ENCODE data around the gene GRM5. TPM values are rescaled to one million over a fixed set of nuclear protein-coding genes. Genes with fewer than 3 reads are reported as not detected.

The GRM5 gene
- total RNA-seq, 1 experiment from 2014 or later = not detected

- H3K4me2 ChIP-seq = no peak overlapping the region
- peaks cover 9% of the 10 kb centered on the region; the same call in 1 of the 2 replicates for H3K9me3 ChIP-seq (ENCODE audit: insufficient read depth, low read depth)
- intact Hi-C loops (cut with micrococcal nuclease; ENCODE audit: unreplicated experiment) = no loop called here
- no peaks in the 10 kb centered on the region for H4K20me1 ChIP-seq (ENCODE audit: insufficient read depth)
- TF ChIP-seq EZH2 (IDR thresholded peaks at IDR 0.05; ENCODE audit: low read depth) = no peak
- TF ChIP-seq, protein P1, sequence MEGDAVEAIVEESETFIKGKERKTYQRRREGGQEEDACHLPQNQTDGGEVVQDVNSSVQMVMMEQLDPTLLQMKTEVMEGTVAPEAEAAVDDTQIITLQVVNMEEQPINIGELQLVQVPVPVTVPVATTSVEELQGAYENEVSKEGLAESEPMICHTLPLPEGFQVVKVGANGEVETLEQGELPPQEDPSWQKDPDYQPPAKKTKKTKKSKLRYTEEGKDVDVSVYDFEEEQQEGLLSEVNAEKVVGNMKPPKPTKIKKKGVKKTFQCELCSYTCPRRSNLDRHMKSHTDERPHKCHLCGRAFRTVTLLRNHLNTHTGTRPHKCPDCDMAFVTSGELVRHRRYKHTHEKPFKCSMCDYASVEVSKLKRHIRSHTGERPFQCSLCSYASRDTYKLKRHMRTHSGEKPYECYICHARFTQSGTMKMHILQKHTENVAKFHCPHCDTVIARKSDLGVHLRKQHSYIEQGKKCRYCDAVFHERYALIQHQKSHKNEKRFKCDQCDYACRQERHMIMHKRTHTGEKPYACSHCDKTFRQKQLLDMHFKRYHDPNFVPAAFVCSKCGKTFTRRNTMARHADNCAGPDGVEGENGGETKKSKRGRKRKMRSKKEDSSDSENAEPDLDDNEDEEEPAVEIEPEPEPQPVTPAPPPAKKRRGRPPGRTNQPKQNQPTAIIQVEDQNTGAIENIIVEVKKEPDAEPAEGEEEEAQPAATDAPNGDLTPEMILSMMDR (conservative IDR thresholded peaks at IDR 0.05) = no peak
- BruUV-seq (replicated peaks) = no TSS peak
- CTCF ChIA-PET = no interaction called here
- no peaks in the 10 kb centered on the region for H3K4me1 ChIP-seq (replicated peaks; ENCODE audit: insufficient read depth)
- no peak for DNase-seq
- H3K36me3 ChIP-seq (ENCODE audit: low read depth) = no peaks in the 10 kb centered on the region
- POLR2A ChIA-PET (ENCODE audit: unreplicated experiment) = no interaction called here
- no peak overlapping the region for H2AFZ ChIP-seq
- no peaks in the 10 kb centered on the region for H3K9me2 ChIP-seq (ENCODE audit: insufficient read depth)
- no peak overlapping the region for H3K27ac ChIP-seq
- no peaks in the 10 kb centered on the region for H3K79me2 ChIP-seq (ENCODE audit: low read depth)
- no peaks in the 10 kb centered on the region for H3K27me3 ChIP-seq (ENCODE audit: insufficient read depth, low read depth)
- no peaks in the 10 kb centered on the region for H3F3A ChIP-seq (ENCODE audit: insufficient read depth, low read depth)
- no peak overlapping the region for H3K4me3 ChIP-seq
Measured at GRCh38 chr11:88529426-88529825, 536.4 kb downstream of the GRM5 start.

DNA sequence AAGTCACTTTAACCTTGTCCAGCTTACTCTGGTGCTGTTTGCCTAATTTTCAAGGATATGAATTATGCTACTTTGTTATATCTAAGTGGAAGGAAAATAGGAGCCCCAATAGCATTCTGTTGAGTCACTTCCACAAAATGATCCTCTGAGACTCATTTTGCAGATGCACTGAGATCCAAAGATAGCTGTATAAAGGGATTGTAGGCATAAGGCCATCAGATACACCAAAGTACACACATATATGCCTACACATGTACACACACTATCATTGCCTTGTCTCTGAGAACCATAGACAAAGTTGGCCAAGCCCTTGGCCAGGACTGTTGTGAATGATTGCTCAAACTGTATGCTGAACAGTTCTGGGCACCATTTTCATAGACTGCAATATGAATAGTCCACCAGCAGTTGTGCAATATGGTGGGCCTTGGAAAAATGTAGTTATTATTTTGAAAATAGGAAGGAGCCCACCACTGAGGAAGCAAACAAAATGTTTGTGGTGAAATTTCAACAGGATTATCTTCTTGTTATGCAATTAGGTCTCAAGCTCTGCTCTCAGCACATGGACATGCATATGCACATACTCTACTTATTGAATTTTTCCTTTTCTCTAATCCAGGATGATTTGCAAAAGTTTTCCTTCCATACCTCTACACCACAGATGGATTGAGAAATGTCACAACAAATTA is 542.3 kb downstream of the GRM5 start:
- no peak overlapping the region for H3K4me2 ChIP-seq
- intact Hi-C loops (cut with micrococcal nuclease; ENCODE audit: unreplicated experiment) = no loop called here
- no peaks in the 10 kb centered on the region for H3F3A ChIP-seq (ENCODE audit: insufficient read depth, low read depth)
- TF ChIP-seq EZH2 (IDR thresholded peaks at IDR 0.05; ENCODE audit: low read depth) = no peak
- TF ChIP-seq, protein P1 (conservative IDR thresholded peaks at IDR 0.05) = no peak
- H3K27ac ChIP-seq = no peak overlapping the region
- no TSS peak for BruUV-seq (replicated peaks)
- no peaks in the 10 kb centered on the region for H4K20me1 ChIP-seq (ENCODE audit: insufficient read depth)
- no peak overlapping the region for H3K4me3 ChIP-seq
- no peaks in the 10 kb centered on the region for H3K9me2 ChIP-seq (ENCODE audit: insufficient read depth)
- no peak for DNase-seq
- H3K27me3 ChIP-seq (ENCODE audit: insufficient read depth, low read depth) = no peaks in the 10 kb centered on the region
- 0 out of 2 replicates have a peak, but pooled peaks cover 7% of the 10 kb centered on the region for H3K9me3 ChIP-seq (ENCODE audit: insufficient read depth, low read depth)
- ChIA-PET POLR2A (ENCODE audit: unreplicated experiment) (interaction anchor here (0.5 kb wide), 1 partner anchor 15 kb away, joined by 3 read pairs; no protein-coding TSS in a partner anchor), CTCF (no interaction called here)
- H2AFZ ChIP-seq = no peak overlapping the region
- H3K36me3 ChIP-seq (ENCODE audit: low read depth) = no peaks in the 10 kb centered on the region
- no peaks in the 10 kb centered on the region for H3K79me2 ChIP-seq (ENCODE audit: low read depth)
- no peaks in the 10 kb centered on the region for H3K4me1 ChIP-seq (replicated peaks; ENCODE audit: insufficient read depth)

DNA sequence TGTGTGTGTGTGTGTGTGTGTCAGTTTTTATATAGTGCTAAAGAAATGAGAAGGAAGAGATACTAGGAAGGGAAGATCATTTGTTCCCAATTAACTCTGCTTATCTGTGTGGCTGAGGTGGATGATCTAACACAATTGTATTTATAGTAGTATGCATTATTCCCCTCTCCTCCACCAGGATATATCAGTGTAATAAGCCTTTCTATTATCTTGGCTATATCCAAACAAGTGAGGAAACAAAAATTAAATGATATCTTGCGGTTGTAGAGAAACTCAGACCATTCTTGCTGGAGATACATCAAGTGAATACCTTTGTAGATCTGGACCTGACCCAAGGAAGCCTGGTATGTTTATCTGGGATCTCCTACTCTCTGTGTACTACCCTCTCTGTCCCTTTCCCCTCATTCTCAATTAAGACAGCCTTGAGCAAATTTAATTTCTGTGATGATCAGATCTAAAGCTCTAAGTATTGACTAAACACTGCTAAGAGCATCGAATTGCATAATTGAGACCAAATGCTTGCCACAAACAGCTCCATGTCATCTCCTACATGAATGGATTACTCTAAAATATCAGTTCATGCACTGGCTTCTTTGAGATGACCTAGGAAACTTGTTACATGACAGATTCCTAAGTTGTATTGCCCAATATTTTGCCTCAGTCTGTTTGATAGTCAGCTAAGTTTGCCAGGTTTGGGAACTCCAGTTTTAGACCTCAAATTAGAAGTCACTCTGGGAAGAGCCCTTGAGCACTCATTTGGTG is 543.0 kb downstream of the GRM5 start:
- Histone ChIP-seq H3K4me2 (no peak overlapping the region), H4K20me1 (ENCODE audit: insufficient read depth) (no peaks in the 10 kb centered on the region), H3K4me3 (no peak overlapping the region), H3K36me3 (ENCODE audit: low read depth) (no peaks in the 10 kb centered on the region), H2AFZ (no peak overlapping the region), H3K27ac (no peak overlapping the region), H3K4me1 (replicated peaks; ENCODE audit: insufficient read depth) (no peaks in the 10 kb centered on the region), H3K9me3 (ENCODE audit: insufficient read depth, low read depth) (0 out of 2 replicates have a peak, but pooled peaks cover 7% of the 10 kb centered on the region), H3K79me2 (ENCODE audit: low read depth) (no peaks in the 10 kb centered on the region), H3K9me2 (ENCODE audit: insufficient read depth) (no peaks in the 10 kb centered on the region), H3K27me3 (ENCODE audit: insufficient read depth, low read depth) (no peaks in the 10 kb centered on the region), H3F3A (ENCODE audit: insufficient read depth, low read depth) (no peaks in the 10 kb centered on the region)
- BruUV-seq (replicated peaks) = no TSS peak
- ChIA-PET POLR2A (ENCODE audit: unreplicated experiment) (no interaction called here), CTCF (no interaction called here)
- intact Hi-C loops (cut with micrococcal nuclease; ENCODE audit: unreplicated experiment) = no loop called here
- DNase-seq = no peak
- no peak for TF ChIP-seq EZH2 (IDR thresholded peaks at IDR 0.05; ENCODE audit: low read depth)
- TF ChIP-seq, protein P1 (conservative IDR thresholded peaks at IDR 0.05) = no peak

Data from PC-9 (cell line).